Adrenal gland (tissue), 5 donors: ENCODE data around the gene EIF4G3.

Source experiments
- POLR2A ChIP-seq, 2 donors: fragments of 450-650 bp; IDR thresholded peaks; one replicate each; pipeline ENCODE4 v1.6.1; 2017; ENCODE audit warnings: antibody characterized with exemption in 2 of 2, mild to moderate bottlenecking in 2 of 2, moderate library complexity in 1 of 2
- TF ChIP-seq, protein P1 (sequence below), 6 experiments: fragments of 450-650 bp in 4 of 6; fragments of 200-600 bp in 2 of 6; sonication (generic) in 1 of 6; IDR thresholded peaks; 1 replicate in 5 of 6; 2 replicates in 1 of 6; pipeline versions ENCODE4 v1.5.1 to v1.8.0; 2016 to 2021; ENCODE audit warnings: antibody characterized with exemption in 6 of 6, mild to moderate bottlenecking in 2 of 6, moderate library complexity in 1 of 6
- donor health status: DM: no; HTN: no; CAD: no.

DNA sequence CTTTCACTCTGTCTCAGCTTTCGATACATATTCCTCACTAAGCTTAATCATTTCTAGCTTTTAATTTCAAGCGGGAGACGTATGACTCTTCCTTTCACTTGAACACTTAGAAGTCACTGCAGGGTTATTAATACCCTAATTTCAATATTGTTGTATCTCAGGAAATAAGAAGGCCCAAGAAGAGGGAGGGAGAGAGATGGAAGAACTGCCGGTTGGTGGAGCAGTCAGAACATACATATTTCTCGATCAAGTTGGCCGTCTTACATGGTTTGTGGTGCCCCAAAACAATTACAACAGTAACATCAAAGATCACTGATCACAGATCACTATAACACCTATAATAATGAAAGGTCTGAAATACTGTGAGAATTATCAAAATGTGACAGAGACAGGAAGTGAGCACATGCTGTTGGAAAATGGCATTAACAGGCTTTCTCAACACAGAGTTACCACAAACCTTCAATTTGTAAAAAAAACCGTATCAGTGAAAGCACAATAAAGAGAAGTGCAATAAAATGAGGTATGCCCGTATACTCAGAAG lies 244.2 kb downstream of the EIF4G3 start:
- TF ChIP-seq, protein P1, sequence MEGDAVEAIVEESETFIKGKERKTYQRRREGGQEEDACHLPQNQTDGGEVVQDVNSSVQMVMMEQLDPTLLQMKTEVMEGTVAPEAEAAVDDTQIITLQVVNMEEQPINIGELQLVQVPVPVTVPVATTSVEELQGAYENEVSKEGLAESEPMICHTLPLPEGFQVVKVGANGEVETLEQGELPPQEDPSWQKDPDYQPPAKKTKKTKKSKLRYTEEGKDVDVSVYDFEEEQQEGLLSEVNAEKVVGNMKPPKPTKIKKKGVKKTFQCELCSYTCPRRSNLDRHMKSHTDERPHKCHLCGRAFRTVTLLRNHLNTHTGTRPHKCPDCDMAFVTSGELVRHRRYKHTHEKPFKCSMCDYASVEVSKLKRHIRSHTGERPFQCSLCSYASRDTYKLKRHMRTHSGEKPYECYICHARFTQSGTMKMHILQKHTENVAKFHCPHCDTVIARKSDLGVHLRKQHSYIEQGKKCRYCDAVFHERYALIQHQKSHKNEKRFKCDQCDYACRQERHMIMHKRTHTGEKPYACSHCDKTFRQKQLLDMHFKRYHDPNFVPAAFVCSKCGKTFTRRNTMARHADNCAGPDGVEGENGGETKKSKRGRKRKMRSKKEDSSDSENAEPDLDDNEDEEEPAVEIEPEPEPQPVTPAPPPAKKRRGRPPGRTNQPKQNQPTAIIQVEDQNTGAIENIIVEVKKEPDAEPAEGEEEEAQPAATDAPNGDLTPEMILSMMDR (IDR thresholded peaks at IDR 0.05) = no peak
- no peak for TF ChIP-seq POLR2A (IDR thresholded peaks at IDR 0.05)
